Thyroid gland (tissue), 4 donors: Measurements from ENCODE around the gene KCNJ9.

ENCODE experiments used
- POLR2A ChIP-seq, 2 donors: fragments of 450-650 bp; IDR thresholded peaks; one replicate each; pipeline ENCODE4 v1.6.1; 2017; ENCODE audit warnings: antibody characterized with exemption in 2 of 2, mild to moderate bottlenecking in 2 of 2, moderate library complexity in 1 of 2
- TF ChIP-seq, protein P1 (sequence below), 6 experiments: fragments of 200-600 bp in 3 of 6; fragments of 450-650 bp in 3 of 6; sonication (generic) in 3 of 6; IDR thresholded peaks; one replicate each; pipeline ENCODE4 v1.5.1; 2016 to 2019; ENCODE audit warnings: antibody characterized with exemption in 6 of 6, mild to moderate bottlenecking in 2 of 6, inconsistent platforms in 1 of 6, moderate library complexity in 1 of 6

DNA sequence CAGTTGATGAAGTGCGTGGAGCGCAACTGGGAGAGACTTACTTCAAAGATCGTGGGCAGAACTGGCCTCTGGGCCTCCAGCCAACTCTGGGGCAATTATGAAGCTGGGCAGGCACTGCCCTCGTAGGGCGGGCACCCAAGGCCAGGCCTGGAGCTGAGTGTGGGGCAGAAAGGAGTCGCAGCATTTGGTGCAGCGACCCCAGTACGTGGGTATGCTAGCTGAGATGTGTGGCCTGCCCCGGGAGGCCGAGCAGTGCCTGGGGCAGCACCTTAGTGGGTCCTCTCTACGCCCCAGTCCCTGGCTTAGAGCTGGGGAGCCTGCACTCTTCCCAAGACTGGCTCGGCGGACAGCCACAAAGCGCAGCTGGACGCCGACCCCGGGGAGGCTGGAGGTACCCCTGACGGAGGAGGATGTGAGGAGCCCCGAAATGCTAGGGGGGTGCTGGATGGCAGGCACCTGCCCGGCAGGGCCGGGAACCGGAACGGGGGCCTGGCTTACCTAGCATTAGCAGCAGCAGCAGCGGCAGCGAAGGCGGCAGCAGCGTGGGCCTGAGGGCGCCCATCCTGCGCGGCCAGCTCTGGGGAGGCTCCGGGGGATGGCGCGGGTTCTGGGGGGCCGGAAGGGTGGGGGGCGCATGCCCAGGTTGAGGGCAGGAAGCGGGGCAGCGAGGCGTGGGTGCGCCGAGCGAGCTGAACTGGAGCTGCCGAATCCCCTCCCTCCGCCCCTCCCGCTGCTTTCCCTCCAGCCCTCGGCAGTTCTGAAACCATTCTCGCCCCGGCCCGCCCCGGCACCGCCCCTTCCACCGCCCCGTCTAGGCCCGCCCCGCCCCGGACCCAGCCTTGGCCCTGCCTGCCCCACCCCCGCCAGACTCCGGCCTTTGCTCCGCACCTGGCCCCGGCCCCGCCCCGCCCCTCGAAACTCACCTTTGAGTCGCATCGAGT, 16.8 kb downstream of the KCNJ9 start, which contains the start of gene IGSF8:
- TF ChIP-seq, protein P1, sequence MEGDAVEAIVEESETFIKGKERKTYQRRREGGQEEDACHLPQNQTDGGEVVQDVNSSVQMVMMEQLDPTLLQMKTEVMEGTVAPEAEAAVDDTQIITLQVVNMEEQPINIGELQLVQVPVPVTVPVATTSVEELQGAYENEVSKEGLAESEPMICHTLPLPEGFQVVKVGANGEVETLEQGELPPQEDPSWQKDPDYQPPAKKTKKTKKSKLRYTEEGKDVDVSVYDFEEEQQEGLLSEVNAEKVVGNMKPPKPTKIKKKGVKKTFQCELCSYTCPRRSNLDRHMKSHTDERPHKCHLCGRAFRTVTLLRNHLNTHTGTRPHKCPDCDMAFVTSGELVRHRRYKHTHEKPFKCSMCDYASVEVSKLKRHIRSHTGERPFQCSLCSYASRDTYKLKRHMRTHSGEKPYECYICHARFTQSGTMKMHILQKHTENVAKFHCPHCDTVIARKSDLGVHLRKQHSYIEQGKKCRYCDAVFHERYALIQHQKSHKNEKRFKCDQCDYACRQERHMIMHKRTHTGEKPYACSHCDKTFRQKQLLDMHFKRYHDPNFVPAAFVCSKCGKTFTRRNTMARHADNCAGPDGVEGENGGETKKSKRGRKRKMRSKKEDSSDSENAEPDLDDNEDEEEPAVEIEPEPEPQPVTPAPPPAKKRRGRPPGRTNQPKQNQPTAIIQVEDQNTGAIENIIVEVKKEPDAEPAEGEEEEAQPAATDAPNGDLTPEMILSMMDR (IDR thresholded peaks at IDR 0.05): no peak
- TF ChIP-seq POLR2A (IDR thresholded peaks at IDR 0.05): peak in 1 of 2 donors; percentile 22
